ENCODE measurements around the gene MAGEB1. TPM values are rescaled to one million over a fixed set of nuclear protein-coding genes. Genes with fewer than 3 reads are reported as not detected.
A peak's percentile ranks its signal among the peaks of the same experiment; 100 is the strongest.

The MAGEB1 gene
- total and polyA plus RNA-seq, 7 experiments from 2014 or later: not detected

- no peak overlapping the region for H3K27ac Mint-ChIP-seq
- Histone ChIP-seq H3K27me3 (ENCODE audit: control insufficient read depth in 2 of 2, insufficient read depth in 2 of 2, low read length in 2 of 2) (no peaks in the 10 kb centered on the region), H3K36me3 (ENCODE audit: control insufficient read depth in 2 of 3, insufficient read depth in 3 of 3, low read length in 3 of 3) (no peaks in the 10 kb centered on the region), H3K4me1 (ENCODE audit: control insufficient read depth in 2 of 2, insufficient read depth in 2 of 2, low read length in 2 of 2) (no peaks in the 10 kb centered on the region), H3K27ac (ENCODE audit: low read depth, low read length) (no peak overlapping the region), H3K4me3 (ENCODE audit: low read length) (no peak overlapping the region), H3K9me3 (ENCODE audit: control insufficient read depth in 2 of 3, low read length in 3 of 3) (no peaks in the 10 kb centered on the region)
- CTCF ChIA-PET: no interaction called here
- intact Hi-C loops (cut with micrococcal nuclease): no loop called here
- ATAC-seq (no peak), DNase-seq (no peak)
- H3K36me3 Mint-ChIP-seq: no peaks in the 10 kb centered on the region
- POLR2A ChIA-PET: no interaction called here
- H3K27me3 Mint-ChIP-seq: peaks cover 0 to 6% (median 0%) of the 10 kb centered on the region in 5 donors
- H3K4me1 Mint-ChIP-seq: no peaks in the 10 kb centered on the region
- H3K9me3 Mint-ChIP-seq: peaks cover 0 to 5% (median 0%) of the 10 kb centered on the region in 11 donors
- H3K4me3 Mint-ChIP-seq: no peak overlapping the region
Measured at GRCh38 chrX:30262763-30263162, 15.8 kb downstream of the MAGEB1 start.

GRCh38 chrX:30270639-30271038 lies 23.7 kb downstream of the MAGEB1 start:
- CTCF ChIA-PET: no interaction called here
- Mint-ChIP-seq H3K9me3 (peaks cover 0 to 5% (median 0%) of the 10 kb centered on the region in 11 donors), H3K4me1 (no peaks in the 10 kb centered on the region)

GRCh38 chrX:30275498-30275897 lies 28.6 kb downstream of the MAGEB1 start:
- ChIA-PET POLR2A (no interaction called here), CTCF (no interaction called here)
- peaks cover 0 to 14% (median 7%) of the 10 kb centered on the region in 7 donors for H3K4me1 Mint-ChIP-seq
- H3K4me3 Mint-ChIP-seq: no peak overlapping the region
- ATAC-seq: no peak
- no peak overlapping the region for H3K27ac Mint-ChIP-seq
- no peaks in the 10 kb centered on the region for H3K9me3 ChIP-seq (ENCODE audit: control insufficient read depth in 2 of 3, low read length in 3 of 3)
- no peaks in the 10 kb centered on the region for H3K4me1 ChIP-seq (ENCODE audit: control insufficient read depth in 2 of 2, insufficient read depth in 2 of 2, low read length in 2 of 2)
- no peaks in the 10 kb centered on the region for H3K27me3 ChIP-seq (ENCODE audit: control insufficient read depth in 2 of 2, insufficient read depth in 2 of 2, low read length in 2 of 2)
- H3K27ac ChIP-seq (ENCODE audit: low read depth, low read length): no peak overlapping the region
- intact Hi-C loops (cut with micrococcal nuclease): loop anchor here in 1 of 2 donors (5.0 kb wide), 1 partner anchor 227 kb away; no protein-coding TSS in a partner anchor
- no peaks in the 10 kb centered on the region for H3K27me3 Mint-ChIP-seq
- H3K4me3 ChIP-seq (ENCODE audit: low read length): no peak overlapping the region
- no peak for DNase-seq
- no peaks in the 10 kb centered on the region for H3K36me3 Mint-ChIP-seq
- no peaks in the 10 kb centered on the region for H3K36me3 ChIP-seq (ENCODE audit: control insufficient read depth in 2 of 3, insufficient read depth in 3 of 3, low read length in 3 of 3)
- peaks cover 0 to 2% (median 0%) of the 10 kb centered on the region in 11 donors for H3K9me3 Mint-ChIP-seq

More at GRCh38 chrX:30270639-30271038, 23.7 kb downstream of the MAGEB1 start:
- Histone ChIP-seq H3K9me3 (ENCODE audit: control insufficient read depth in 2 of 3, low read length in 3 of 3) (no peaks in the 10 kb centered on the region), H3K27me3 (ENCODE audit: control insufficient read depth in 2 of 2, insufficient read depth in 2 of 2, low read length in 2 of 2) (no peaks in the 10 kb centered on the region), H3K4me3 (ENCODE audit: low read length) (no peak overlapping the region), H3K27ac (ENCODE audit: low read depth, low read length) (no peak overlapping the region), H3K4me1 (ENCODE audit: control insufficient read depth in 2 of 2, insufficient read depth in 2 of 2, low read length in 2 of 2) (no peaks in the 10 kb centered on the region), H3K36me3 (ENCODE audit: control insufficient read depth in 2 of 3, insufficient read depth in 3 of 3, low read length in 3 of 3) (no peaks in the 10 kb centered on the region)
- POLR2A ChIA-PET: no interaction called here
- no peak for ATAC-seq
- Mint-ChIP-seq H3K4me3 (no peak overlapping the region), H3K27ac (no peak overlapping the region), H3K27me3 (peaks cover 0 to 14% (median 0%) of the 10 kb centered on the region in 5 donors), H3K36me3 (no peaks in the 10 kb centered on the region)
- no peak for DNase-seq
- intact Hi-C loops (cut with micrococcal nuclease): no loop called here

GRCh38 chrX:30278365-30278764 lies 31.4 kb downstream of the MAGEB1 start:
- ATAC-seq (no peak), DNase-seq (no peak)
- Histone ChIP-seq H3K27ac (ENCODE audit: low read depth, low read length) (no peak overlapping the region), H3K4me3 (ENCODE audit: low read length) (no peak overlapping the region), H3K4me1 (ENCODE audit: control insufficient read depth in 2 of 2, insufficient read depth in 2 of 2, low read length in 2 of 2) (no peaks in the 10 kb centered on the region), H3K9me3 (ENCODE audit: control insufficient read depth in 2 of 3, low read length in 3 of 3) (no peaks in the 10 kb centered on the region), H3K36me3 (ENCODE audit: control insufficient read depth in 2 of 3, insufficient read depth in 3 of 3, low read length in 3 of 3) (no peaks in the 10 kb centered on the region), H3K27me3 (ENCODE audit: control insufficient read depth in 2 of 2, insufficient read depth in 2 of 2, low read length in 2 of 2) (no peaks in the 10 kb centered on the region)
- ChIA-PET POLR2A (no interaction called here), CTCF (no interaction called here)
- H3K27me3 Mint-ChIP-seq: no peaks in the 10 kb centered on the region
- intact Hi-C loops (cut with micrococcal nuclease): loop anchor here in 1 of 2 donors (5.0 kb wide), 1 partner anchor 224 kb away; no protein-coding TSS in a partner anchor
- peaks cover 0 to 2% (median 0%) of the 10 kb centered on the region in 11 donors for H3K9me3 Mint-ChIP-seq
- no peak overlapping the region for H3K4me3 Mint-ChIP-seq
- H3K36me3 Mint-ChIP-seq: no peaks in the 10 kb centered on the region
- no peak overlapping the region for H3K27ac Mint-ChIP-seq
- peaks cover 0 to 22% (median 7%) of the 10 kb centered on the region in 7 donors for H3K4me1 Mint-ChIP-seq

GRCh38 chrX:30280428-30280827 lies 33.5 kb downstream of the MAGEB1 start:
- ChIA-PET POLR2A (no interaction called here), CTCF (no interaction called here)
- H3K36me3 ChIP-seq (ENCODE audit: control insufficient read depth in 2 of 3, insufficient read depth in 3 of 3, low read length in 3 of 3): no peaks in the 10 kb centered on the region
- intact Hi-C loops (cut with micrococcal nuclease): no loop called here
- Mint-ChIP-seq H3K27ac (no peak overlapping the region), H3K9me3 (peaks cover 0 to 2% (median 0%) of the 10 kb centered on the region in 11 donors), H3K4me3 (no peak overlapping the region), H3K4me1 (peaks cover 0 to 22% (median 7%) of the 10 kb centered on the region in 7 donors), H3K36me3 (no peaks in the 10 kb centered on the region), H3K27me3 (no peaks in the 10 kb centered on the region)
- H3K27ac ChIP-seq (ENCODE audit: low read depth, low read length): no peak overlapping the region
- H3K4me1 ChIP-seq (ENCODE audit: control insufficient read depth in 2 of 2, insufficient read depth in 2 of 2, low read length in 2 of 2): no peaks in the 10 kb centered on the region
- H3K9me3 ChIP-seq (ENCODE audit: control insufficient read depth in 2 of 3, low read length in 3 of 3): no peaks in the 10 kb centered on the region
- DNase-seq (peak in 5 of 9 donors; percentile 1 to 25 (median 10)), ATAC-seq (no peak)
- no peaks in the 10 kb centered on the region for H3K27me3 ChIP-seq (ENCODE audit: control insufficient read depth in 2 of 2, insufficient read depth in 2 of 2, low read length in 2 of 2)
- no peak overlapping the region for H3K4me3 ChIP-seq (ENCODE audit: low read length)

- ChIA-PET CTCF (no interaction called here), POLR2A (no interaction called here)
- DNase-seq (no peak), ATAC-seq (no peak)
- H3K4me1 ChIP-seq (ENCODE audit: control insufficient read depth in 2 of 2, insufficient read depth in 2 of 2, low read length in 2 of 2): no peaks in the 10 kb centered on the region
- no peak overlapping the region for H3K27ac Mint-ChIP-seq
- peaks cover 0 to 22% (median 7%) of the 10 kb centered on the region in 7 donors for H3K4me1 Mint-ChIP-seq
- H3K36me3 ChIP-seq (ENCODE audit: control insufficient read depth in 2 of 3, insufficient read depth in 3 of 3, low read length in 3 of 3): no peaks in the 10 kb centered on the region
- no peaks in the 10 kb centered on the region for H3K27me3 Mint-ChIP-seq
- H3K27me3 ChIP-seq (ENCODE audit: control insufficient read depth in 2 of 2, insufficient read depth in 2 of 2, low read length in 2 of 2): no peaks in the 10 kb centered on the region
- intact Hi-C loops (cut with micrococcal nuclease): no loop called here
- no peak overlapping the region for H3K4me3 ChIP-seq (ENCODE audit: low read length)
- H3K4me3 Mint-ChIP-seq: no peak overlapping the region
- H3K9me3 Mint-ChIP-seq: no peaks in the 10 kb centered on the region
- no peak overlapping the region for H3K27ac ChIP-seq (ENCODE audit: low read depth, low read length)
- no peaks in the 10 kb centered on the region for H3K9me3 ChIP-seq (ENCODE audit: control insufficient read depth in 2 of 3, low read length in 3 of 3)
- H3K36me3 Mint-ChIP-seq: no peaks in the 10 kb centered on the region
Measured at GRCh38 chrX:30282527-30282926, 35.6 kb downstream of the MAGEB1 start.

GRCh38 chrX:30283456-30284200 lies 36.7 kb downstream of the MAGEB1 start:
- H3K4me1 ChIP-seq (ENCODE audit: control insufficient read depth in 2 of 2, insufficient read depth in 2 of 2, low read length in 2 of 2): no peaks in the 10 kb centered on the region
- Mint-ChIP-seq H3K9me3 (no peaks in the 10 kb centered on the region), H3K4me1 (peaks cover 0 to 22% (median 7%) of the 10 kb centered on the region in 7 donors), H3K27me3 (no peaks in the 10 kb centered on the region), H3K27ac (no peak overlapping the region), H3K36me3 (no peaks in the 10 kb centered on the region), H3K4me3 (no peak overlapping the region)
- DNase-seq: no peak
- H3K9me3 ChIP-seq (ENCODE audit: control insufficient read depth in 2 of 3, low read length in 3 of 3): no peaks in the 10 kb centered on the region
- H3K27ac ChIP-seq (ENCODE audit: low read depth, low read length): no peak overlapping the region
- no peak for ATAC-seq
- H3K36me3 ChIP-seq (ENCODE audit: control insufficient read depth in 2 of 3, insufficient read depth in 3 of 3, low read length in 3 of 3): no peaks in the 10 kb centered on the region
- no peak overlapping the region for H3K4me3 ChIP-seq (ENCODE audit: low read length)
- no peaks in the 10 kb centered on the region for H3K27me3 ChIP-seq (ENCODE audit: control insufficient read depth in 2 of 2, insufficient read depth in 2 of 2, low read length in 2 of 2)
- ChIA-PET POLR2A (no interaction called here), CTCF (no interaction called here)
- intact Hi-C loops (cut with micrococcal nuclease): no loop called here

Measured in naive thymus-derived CD4-positive, alpha-beta T cell (primary cell).